K562 (cell line): ENCODE measurements around the gene ARHGAP35. TPM values are rescaled to one million over a fixed set of nuclear protein-coding genes. Genes with fewer than 3 reads are reported as not detected.

Source experiments
- ATAC-seq: fragments of 200-7000 bp; cut with Tn5 transposase; 3 replicates; pipeline ENCODE4 v1.9.1; 2020; ENCODE audit warnings: moderate library complexity
- BruUV-seq: library from RNA; stranded (reverse); fragments of 400-500 nt; replicated peaks from 2 replicates; lab custom pipeline; 2021; lab: Mats Ljungman, UMichigan
- CTCF ChIA-PET: fragments of 300-600 bp; formaldehyde crosslinking; extraction: SDS; loops from one replicate; lab custom pipeline; 2021; ENCODE audit warnings: low intra/inter-chr PET ratio; lab: Yijun Ruan, JAX
- POLR2A ChIA-PET: fragments of 300-600, 350-650 bp; sonication (Branson Sonifier 250); formaldehyde crosslinking; extraction: SDS; loops from one replicate; lab custom pipeline; 2021; ENCODE audit warnings: antibody characterized with exemption, inconsistent platforms; lab: Yijun Ruan, JAX
- DNase-seq, 4 experiments: peaks; one replicate each; pipeline versions ENCODE4 v3.0.0 to v3.0.0-alpha.2; 2011 to 2018; ENCODE audit warnings: low spot score in 3 of 4, mixed read lengths in 3 of 4; ENCODE audit errors: extremely low read depth in 1 of 4
- FAIRE-seq: peaks from 2 replicates; lab custom pipeline; 2011; peaks lifted over from hg19 to GRCh38; lab: Jason Lieb, UNC
- H2AFZ ChIP-seq: 2 replicates; pipeline ENCODE4 v1.6.0; 2011; ENCODE audit warnings: low read depth, low read length, control low read depth, inconsistent platforms
- H3K27ac ChIP-seq: fragments of 200-600 bp; 3 replicates; pipeline ENCODE4 v1.8.0; 2011; ENCODE audit warnings: low read depth, mild to moderate bottlenecking, control low read depth, inconsistent platforms, low read length, moderate library complexity, mixed read lengths; ENCODE audit errors: extremely low read depth
- H3K27me3 ChIP-seq, 2 experiments: fragments of 300-600 bp in 1 of 2; 2 replicates in 1 of 2; 3 replicates in 1 of 2; pipeline versions ENCODE4 v1.6.0 to v1.8.0; 2011; ENCODE audit warnings: inconsistent platforms in 2 of 2, low read length in 2 of 2, mild to moderate bottlenecking in 1 of 2, mixed read lengths in 1 of 2, moderate library complexity in 1 of 2; ENCODE audit not compliant: control insufficient read depth in 2 of 2, insufficient read depth in 2 of 2
- H3K36me3 ChIP-seq: fragments of 300-600 bp; 3 replicates; pipeline ENCODE4 v1.8.0; 2011; ENCODE audit warnings: mild to moderate bottlenecking, low read length, inconsistent platforms; ENCODE audit not compliant: control insufficient read depth, insufficient read depth
- H3K4me1 ChIP-seq, 2 experiments: fragments of 200-600 bp in 1 of 2; replicated peaks in 1 of 2; 2 replicates in 1 of 2; 3 replicates in 1 of 2; pipeline versions ENCODE4 v1.5.1 to v1.8.0; 2011; ENCODE audit warnings: inconsistent platforms in 2 of 2, low read length in 2 of 2, mild to moderate bottlenecking in 1 of 2, mixed read lengths in 1 of 2, moderate library complexity in 1 of 2; ENCODE audit not compliant: control insufficient read depth in 2 of 2, insufficient read depth in 2 of 2
- H3K4me2 ChIP-seq: 2 replicates; pipeline ENCODE4 v1.6.1; 2011; ENCODE audit warnings: low read length, control low read depth, inconsistent platforms, mixed read lengths; ENCODE audit not compliant: insufficient read depth
- H3K4me3 ChIP-seq: fragments of 200-600 bp; sonication (generic), shearing (Covaris generic); 2 replicates; pipeline ENCODE4 v1.5.1; 2016; ENCODE audit warnings: control low read depth, inconsistent platforms
- H3K79me2 ChIP-seq: fragments of 200-600 bp; 3 replicates; pipeline ENCODE4 v1.8.0; 2011; ENCODE audit warnings: low read length, inconsistent platforms; ENCODE audit not compliant: control insufficient read depth, insufficient read depth
- H3K9ac ChIP-seq, 2 experiments: 2 replicates each; pipeline versions ENCODE4 v1.6.0 to v1.6.1; 2011; ENCODE audit warnings: low read depth in 2 of 2, low read length in 2 of 2, control low read depth in 1 of 2, inconsistent platforms in 1 of 2, mild to moderate bottlenecking in 1 of 2, mixed read lengths in 1 of 2; ENCODE audit not compliant: insufficient read depth in 1 of 2
- H3K9me1 ChIP-seq: one replicate; pipeline ENCODE4 v1.6.0; 2011; ENCODE audit warnings: inconsistent platforms, mild to moderate bottlenecking, low read length, moderate library complexity; ENCODE audit not compliant: control insufficient read depth, insufficient read depth
- H3K9me3 ChIP-seq: replicated peaks from 2 replicates; pipeline ENCODE4 v1.5.1; 2011; ENCODE audit warnings: low read depth, low read length, inconsistent platforms; ENCODE audit not compliant: control insufficient read depth, insufficient read depth
- H4K20me1 ChIP-seq: replicated peaks from 2 replicates; pipeline ENCODE4 v1.6.1; 2011; ENCODE audit warnings: low read length, inconsistent platforms, mixed read lengths; ENCODE audit not compliant: control insufficient read depth, insufficient read depth
- ASH1L ChIP-seq: fragments of 450-650 bp; IDR thresholded peaks from 2 replicates; pipeline ENCODE4 v1.6.1; 2018; ENCODE audit warnings: borderline replicate concordance, mild to moderate bottlenecking, low read depth; ENCODE audit not compliant: partially characterized antibody
- ATF7 ChIP-seq: fragments of 450-650 bp; IDR thresholded peaks from 2 replicates; pipeline ENCODE4 v1.7.1; 2014; ENCODE audit warnings: mild to moderate bottlenecking, moderate library complexity
- FOSL1 ChIP-seq: fragments of 200-800 bp; sonication (Bioruptor generic); conservative IDR thresholded peaks from 2 replicates; pipeline ENCODE4 v1.6.1; 2016; ENCODE audit warnings: missing genetic modification characterization, missing compliant biosample characterization
- GTF2F1 ChIP-seq: IDR thresholded peaks from 2 replicates; pipeline ENCODE4 v1.6.1; 2011; ENCODE audit warnings: low read depth, low read length, improper control_type of control experiment
- HDAC8 ChIP-seq: fragments of 450-650 bp; IDR thresholded peaks from 2 replicates; pipeline ENCODE4 v1.6.1; 2016; ENCODE audit warnings: mild to moderate bottlenecking, missing genetic modification characterization, moderate library complexity, missing compliant biosample characterization
- L3MBTL2 ChIP-seq: fragments of 450-650 bp; IDR thresholded peaks from 2 replicates; pipeline ENCODE4 v1.6.1; 2016; ENCODE audit warnings: mild to moderate bottlenecking, moderate library complexity
- MECOM ChIP-seq: fragments of 250-450 bp; sonication (Bioruptor Pico); IDR thresholded peaks from 2 replicates; pipeline ENCODE4 v1.8.0; 2022; ENCODE audit warnings: inconsistent platforms
- NCOA4 ChIP-seq: fragments of 450-650 bp; IDR thresholded peaks from 2 replicates; pipeline ENCODE4 v1.6.1; 2018; ENCODE audit warnings: mild to moderate bottlenecking; ENCODE audit not compliant: partially characterized antibody
- NRF1 ChIP-seq, 2 experiments: fragments of 450-650 bp; IDR thresholded peaks in 1 of 2; conservative IDR thresholded peaks in 1 of 2; 2 replicates each; pipeline ENCODE4 v1.6.1; 2014; ENCODE audit warnings: mild to moderate bottlenecking in 2 of 2
- SETDB1 ChIP-seq: IDR thresholded peaks from one replicate; pipeline ENCODE4 v1.6.1; 2012; ENCODE audit warnings: low read length, control low read depth, inconsistent platforms
- SIN3A ChIP-seq, 2 experiments: fragments of 150-350 bp in 1 of 2; IDR thresholded peaks; 2 replicates each; pipeline ENCODE4 v1.6.1; 2011 to 2016; ENCODE audit warnings: borderline replicate concordance in 2 of 2, low read depth in 2 of 2, low read length in 2 of 2, mild to moderate bottlenecking in 2 of 2, moderate library complexity in 2 of 2; ENCODE audit not compliant: control insufficient read depth in 1 of 2
- ZFP1 ChIP-seq: fragments of 450-650 bp; formaldehyde crosslinking; IDR thresholded peaks from 2 replicates; pipeline ENCODE4 v1.4.0; 2020; ENCODE audit warnings: mild to moderate bottlenecking, mixed read lengths
- ZNF175 ChIP-seq: fragments of 200-800 bp; sonication (Bioruptor generic); IDR thresholded peaks from 2 replicates; pipeline ENCODE4 v1.6.1; 2016; ENCODE audit warnings: low read depth, mild to moderate bottlenecking, missing genetic modification characterization, missing compliant biosample characterization
- ZNF354B ChIP-seq: fragments of 250-450 bp; sonication (Bioruptor Pico); IDR thresholded peaks from 2 replicates; pipeline ENCODE4 v1.4.0; 2020
- ZNF41 ChIP-seq: fragments of 250-450 bp; sonication (Bioruptor Pico); conservative IDR thresholded peaks from 2 replicates; pipeline ENCODE4 v1.4.0; 2020; ENCODE audit warnings: mild to moderate bottlenecking
- ZNF436 ChIP-seq: fragments of 250-450, 450-650 bp; sonication (Bioruptor Pico); formaldehyde crosslinking; IDR thresholded peaks from 2 replicates; pipeline ENCODE4 v1.7.0; 2020; ENCODE audit warnings: mild to moderate bottlenecking
- WGBS: fragments of 100-300 bp; shearing (Covaris generic); methylation state at CpG from one replicate; pipeline ENCODE4 v1.1.6; 2016; ENCODE audit warnings: low coverage, mixed read lengths; ENCODE audit not compliant: insufficient coverage; ENCODE audit errors: missing lambda C conversion rate; 5-methylcytosine and 5-hydroxymethylcytosine counted together
- in situ Hi-C: fragments of 300-500 bp; cut with MboI; formaldehyde crosslinking; loops from 4 replicates; pipeline ENCODE4 v1.15.0; 2018; ENCODE audit warnings: inconsistent platforms, mixed read lengths
- intact Hi-C: fragments of 100-400 bp; cut with micrococcal nuclease; formaldehyde crosslinking; loops from 2 replicates; pipeline ENCODE4 v1.14.2; 2022
- polyA plus RNA-seq, 8 experiments: library from polyadenylated mRNA; depleted of rRNA in 4 of 8; stranded (reverse) in 5 of 8; unstranded in 3 of 8; fragments of >200 nt; fragmentation: Nextera tagmentation in 2 of 8; fragmentation: Illumina TruSeq in 1 of 8; extraction: Ambion mirVana in 2 of 8; extraction: Trizol in 1 of 8; gene quantifications; 2 replicates each; pipeline versions ENCODE4 v1.2.1 to v1.2.3, GENCODE V29; 2011 to 2014; ENCODE audit warnings: inconsistent platforms in 1 of 8, missing spikeins in 1 of 8
- total RNA-seq, 7 experiments: library from RNA; depleted of rRNA in 6 of 7; stranded (reverse); fragments of >200 nt in 6 of 7; fragmentation: Illumina TruSeq in 2 of 7; extraction: Trizol in 2 of 7; gene quantifications; 2 replicates each; pipeline versions ENCODE4 v1.2.1 to v1.2.3, GENCODE V29; 2011 to 2021; ENCODE audit warnings: low replicate concordance in 1 of 7
- TF ChIP-seq, protein P1 (sequence below): sonication (generic); formaldehyde crosslinking; IDR thresholded peaks from 2 replicates; pipeline ENCODE4 v1.8.0; 2023; ENCODE audit warnings: missing genetic modification reagents, mild to moderate bottlenecking, borderline replicate concordance

Gene ARHGAP35
- total and polyA plus RNA-seq, 9 of the 15 experiments (the other 6 are each of a cell fraction or from before 2014, with no cell fraction given) = 0.27 to 26.4 (median 10.2) TPM

DNA sequence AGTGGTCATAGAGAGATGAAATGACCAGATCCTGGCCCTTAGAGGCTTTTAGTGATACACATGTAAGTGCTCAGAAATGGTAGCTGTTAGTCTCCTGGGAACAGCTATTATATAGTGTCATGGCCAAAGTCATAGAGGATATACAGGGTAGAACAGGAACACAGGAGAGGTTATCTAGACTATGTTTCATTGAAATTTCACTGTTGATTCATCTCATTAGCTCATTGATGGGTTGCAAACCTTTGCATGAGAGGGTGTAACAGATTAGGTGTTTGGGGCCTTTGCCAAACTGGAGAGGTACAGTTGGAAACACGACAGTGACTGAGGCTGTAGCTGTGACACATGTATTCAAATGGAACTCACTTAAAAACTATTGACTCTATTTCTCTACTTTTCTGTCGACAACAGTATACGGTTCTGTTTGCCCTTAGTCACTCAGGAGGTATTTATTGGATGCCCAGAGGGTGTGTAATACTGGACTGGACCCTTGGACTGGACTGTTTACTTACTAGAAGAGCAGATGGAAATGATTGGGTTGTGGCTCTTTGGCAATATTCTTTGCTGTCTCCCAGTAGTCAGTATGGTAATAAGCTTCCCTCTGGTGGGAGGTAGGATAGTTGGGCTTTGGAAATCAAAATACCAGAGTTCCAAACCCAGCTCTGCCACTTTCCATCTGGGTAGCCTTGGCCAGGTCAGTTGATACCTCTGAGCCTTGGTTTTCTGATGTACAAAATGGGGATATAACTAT is 29.8 kb downstream of the ARHGAP35 start:
- Histone ChIP-seq H3K4me2 (peak overlapping the region; percentile 13; the same call in 1 of the 2 replicates), H3K4me3 (no peak overlapping the region), H4K20me1 (no peaks in the 10 kb centered on the region), H3K79me2 (peaks cover 65% of the 10 kb centered on the region), H3K9me3 (no peaks in the 10 kb centered on the region), H3K9ac (no peak overlapping the region), H3K9me1 (no peaks in the 10 kb centered on the region), H2AFZ (no peak overlapping the region), H3K27me3 (no peaks in the 10 kb centered on the region), H3K27ac (no peak overlapping the region), H3K36me3 (no peaks in the 10 kb centered on the region; the same call in 2 of the 3 replicates), H3K4me1 (peaks cover 0 to 29% of the 10 kb centered on the region in 2 experiments; a peak in 2 of 5 replicates)
- 8% methylated on average over 3 of the region's 3 CpGs for WGBS
- ChIA-PET POLR2A (interaction anchor here (0.7 to 1.4 kb wide), 4 partner anchors 10 to 30 kb away, joined by 3 to 7 read pairs (median 4); no protein-coding TSS in a partner anchor), CTCF (no interaction called here)
- ATAC-seq = peak; percentile 67
- intact Hi-C loops = no loop called here
- in situ Hi-C loops = no loop called here
- FAIRE-seq = peak; percentile 57
- no TSS peak for BruUV-seq
- no peak for DNase-seq
- peak; percentile 22; the same call in 1 of the 2 replicates for TF ChIP-seq L3MBTL2
- no peak for TF ChIP-seq ZNF41 (CRISPR knock-in tag)
- 0 out of 4 replicates have a peak, but pooled peaks of 1 of the 2 experiments have one; percentile 13 for TF ChIP-seq SIN3A (IDR thresholded peaks at IDR 0.05; ENCODE audit: borderline replicate concordance in 2 of 2, control insufficient read depth in 1 of 2, low read depth in 2 of 2, low read length in 2 of 2)
- TF ChIP-seq ZFP1 (CRISPR knock-in tag) = no peak
- TF ChIP-seq, protein P1, sequence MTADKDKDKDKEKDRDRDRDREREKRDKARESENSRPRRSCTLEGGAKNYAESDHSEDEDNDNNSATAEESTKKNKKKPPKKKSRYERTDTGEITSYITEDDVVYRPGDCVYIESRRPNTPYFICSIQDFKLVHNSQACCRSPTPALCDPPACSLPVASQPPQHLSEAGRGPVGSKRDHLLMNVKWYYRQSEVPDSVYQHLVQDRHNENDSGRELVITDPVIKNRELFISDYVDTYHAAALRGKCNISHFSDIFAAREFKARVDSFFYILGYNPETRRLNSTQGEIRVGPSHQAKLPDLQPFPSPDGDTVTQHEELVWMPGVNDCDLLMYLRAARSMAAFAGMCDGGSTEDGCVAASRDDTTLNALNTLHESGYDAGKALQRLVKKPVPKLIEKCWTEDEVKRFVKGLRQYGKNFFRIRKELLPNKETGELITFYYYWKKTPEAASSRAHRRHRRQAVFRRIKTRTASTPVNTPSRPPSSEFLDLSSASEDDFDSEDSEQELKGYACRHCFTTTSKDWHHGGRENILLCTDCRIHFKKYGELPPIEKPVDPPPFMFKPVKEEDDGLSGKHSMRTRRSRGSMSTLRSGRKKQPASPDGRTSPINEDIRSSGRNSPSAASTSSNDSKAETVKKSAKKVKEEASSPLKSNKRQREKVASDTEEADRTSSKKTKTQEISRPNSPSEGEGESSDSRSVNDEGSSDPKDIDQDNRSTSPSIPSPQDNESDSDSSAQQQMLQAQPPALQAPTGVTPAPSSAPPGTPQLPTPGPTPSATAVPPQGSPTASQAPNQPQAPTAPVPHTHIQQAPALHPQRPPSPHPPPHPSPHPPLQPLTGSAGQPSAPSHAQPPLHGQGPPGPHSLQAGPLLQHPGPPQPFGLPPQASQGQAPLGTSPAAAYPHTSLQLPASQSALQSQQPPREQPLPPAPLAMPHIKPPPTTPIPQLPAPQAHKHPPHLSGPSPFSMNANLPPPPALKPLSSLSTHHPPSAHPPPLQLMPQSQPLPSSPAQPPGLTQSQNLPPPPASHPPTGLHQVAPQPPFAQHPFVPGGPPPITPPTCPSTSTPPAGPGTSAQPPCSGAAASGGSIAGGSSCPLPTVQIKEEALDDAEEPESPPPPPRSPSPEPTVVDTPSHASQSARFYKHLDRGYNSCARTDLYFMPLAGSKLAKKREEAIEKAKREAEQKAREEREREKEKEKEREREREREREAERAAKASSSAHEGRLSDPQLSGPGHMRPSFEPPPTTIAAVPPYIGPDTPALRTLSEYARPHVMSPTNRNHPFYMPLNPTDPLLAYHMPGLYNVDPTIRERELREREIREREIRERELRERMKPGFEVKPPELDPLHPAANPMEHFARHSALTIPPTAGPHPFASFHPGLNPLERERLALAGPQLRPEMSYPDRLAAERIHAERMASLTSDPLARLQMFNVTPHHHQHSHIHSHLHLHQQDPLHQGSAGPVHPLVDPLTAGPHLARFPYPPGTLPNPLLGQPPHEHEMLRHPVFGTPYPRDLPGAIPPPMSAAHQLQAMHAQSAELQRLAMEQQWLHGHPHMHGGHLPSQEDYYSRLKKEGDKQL (CRISPR knock-in tag) = no peak
- TF ChIP-seq SETDB1 = no peak
- TF ChIP-seq NCOA4 = no peak
- 0 out of 2 replicates have a peak, but pooled peaks have one; percentile 1 for TF ChIP-seq ZNF354B (CRISPR knock-in tag)
- TF ChIP-seq ZNF436 (CRISPR knock-in tag) = no peak
- peak; percentile 52 for TF ChIP-seq FOSL1 (tag)
- no peak for TF ChIP-seq MECOM (CRISPR knock-in tag)
- TF ChIP-seq ASH1L = no peak
- 0 out of 2 replicates have a peak, but pooled peaks have one; percentile 46 for TF ChIP-seq ZNF175 (CRISPR knock-in tag)
- TF ChIP-seq NRF1 (conservative IDR thresholded peaks at IDR 0.05 in 1 of 2, IDR thresholded peaks at IDR 0.05 in 1 of 2) = no peak
- TF ChIP-seq ATF7 = 0 out of 2 replicates have a peak, but pooled peaks have one; percentile 30
- no peak for TF ChIP-seq GTF2F1
- 0 out of 2 replicates have a peak, but pooled peaks have one; percentile 66 for TF ChIP-seq HDAC8 (tag)
